ENCODE data around the gene TGFBR2.

TGFBR2 gene

GRCh38 chr3:30719536-30719935, 113.1 kb downstream of the TGFBR2 start:
- no peaks in the 10 kb centered on the region for H3K9me3 ChIP-seq (ENCODE audit: insufficient read depth, low read depth, low read length)

GRCh38 chr3:30720586-30721313, 114.3 kb downstream of the TGFBR2 start:
- H3F3A ChIP-seq (ENCODE audit: low read depth) = no peaks in the 10 kb centered on the region
- no peak overlapping the region for H3K4me3 ChIP-seq (ENCODE audit: low read length, poor library complexity, severe bottlenecking)
- no peaks in the 10 kb centered on the region for H3K4me1 ChIP-seq (ENCODE audit: insufficient read depth, low read length, poor library complexity, severe bottlenecking)
- no peak overlapping the region for H2AFZ ChIP-seq (ENCODE audit: low read length)
- no peaks in the 10 kb centered on the region for H3K27me3 ChIP-seq (ENCODE audit: insufficient read depth, low read length, poor library complexity, severe bottlenecking)
- no peaks in the 10 kb centered on the region for H3K36me3 ChIP-seq (ENCODE audit: insufficient read depth, low read length)
- H4K20me1 ChIP-seq (ENCODE audit: insufficient read depth, low read length, poor library complexity, severe bottlenecking) = no peaks in the 10 kb centered on the region
- no peaks in the 10 kb centered on the region for H3K79me2 ChIP-seq (ENCODE audit: insufficient read depth, low read length)
- TF ChIP-seq CTCF (conservative IDR thresholded peaks at IDR 0.05; ENCODE audit: low read length) (no peak), EZH2phosphoT487 (IDR thresholded peaks at IDR 0.05; ENCODE audit: borderline replicate concordance) (no peak)
- no peak overlapping the region for H3K9ac ChIP-seq (ENCODE audit: low read depth, low read length, poor library complexity, severe bottlenecking)
- H3K9me3 ChIP-seq (ENCODE audit: insufficient read depth, low read depth, low read length) = no peaks in the 10 kb centered on the region
- H3K9me2 ChIP-seq (replicated peaks; ENCODE audit: low read depth, low read length) = no peaks in the 10 kb centered on the region
- no peak overlapping the region for H3K4me2 ChIP-seq (ENCODE audit: low read depth, low read length, poor library complexity, severe bottlenecking)

More at GRCh38 chr3:30719536-30719935, 113.1 kb downstream of the TGFBR2 start:
- H3K4me1 ChIP-seq (ENCODE audit: insufficient read depth, low read length, poor library complexity, severe bottlenecking) = no peaks in the 10 kb centered on the region
- H3K36me3 ChIP-seq (ENCODE audit: insufficient read depth, low read length) = no peaks in the 10 kb centered on the region
- no peak overlapping the region for H2AFZ ChIP-seq (ENCODE audit: low read length)
- H3K9ac ChIP-seq (ENCODE audit: low read depth, low read length, poor library complexity, severe bottlenecking) = no peak overlapping the region
- no peak overlapping the region for H3K4me2 ChIP-seq (ENCODE audit: low read depth, low read length, poor library complexity, severe bottlenecking)
- no peak overlapping the region for H3K4me3 ChIP-seq (ENCODE audit: low read length, poor library complexity, severe bottlenecking)
- TF ChIP-seq CTCF (conservative IDR thresholded peaks at IDR 0.05; ENCODE audit: low read length) (no peak), EZH2phosphoT487 (IDR thresholded peaks at IDR 0.05; ENCODE audit: borderline replicate concordance) (no peak)
- H4K20me1 ChIP-seq (ENCODE audit: insufficient read depth, low read length, poor library complexity, severe bottlenecking) = no peaks in the 10 kb centered on the region
- H3K79me2 ChIP-seq (ENCODE audit: insufficient read depth, low read length) = no peaks in the 10 kb centered on the region
- no peaks in the 10 kb centered on the region for H3F3A ChIP-seq (ENCODE audit: low read depth)
- H3K27me3 ChIP-seq (ENCODE audit: insufficient read depth, low read length, poor library complexity, severe bottlenecking) = no peaks in the 10 kb centered on the region
- no peaks in the 10 kb centered on the region for H3K9me2 ChIP-seq (replicated peaks; ENCODE audit: low read depth, low read length)

GRCh38 chr3:30721314-30721634, 114.9 kb downstream of the TGFBR2 start:
- Histone ChIP-seq H3K4me2 (ENCODE audit: low read depth, low read length, poor library complexity, severe bottlenecking) (no peak overlapping the region), H2AFZ (ENCODE audit: low read length) (no peak overlapping the region), H3K9me3 (ENCODE audit: insufficient read depth, low read depth, low read length) (no peaks in the 10 kb centered on the region), H4K20me1 (ENCODE audit: insufficient read depth, low read length, poor library complexity, severe bottlenecking) (no peaks in the 10 kb centered on the region), H3K27me3 (ENCODE audit: insufficient read depth, low read length, poor library complexity, severe bottlenecking) (no peaks in the 10 kb centered on the region), H3K79me2 (ENCODE audit: insufficient read depth, low read length) (no peaks in the 10 kb centered on the region), H3K36me3 (ENCODE audit: insufficient read depth, low read length) (no peaks in the 10 kb centered on the region), H3K9me2 (replicated peaks; ENCODE audit: low read depth, low read length) (no peaks in the 10 kb centered on the region), H3F3A (ENCODE audit: low read depth) (no peaks in the 10 kb centered on the region), H3K9ac (ENCODE audit: low read depth, low read length, poor library complexity, severe bottlenecking) (no peak overlapping the region), H3K4me1 (ENCODE audit: insufficient read depth, low read length, poor library complexity, severe bottlenecking) (no peaks in the 10 kb centered on the region), H3K4me3 (ENCODE audit: low read length, poor library complexity, severe bottlenecking) (no peak overlapping the region)
- TF ChIP-seq EZH2phosphoT487 (IDR thresholded peaks at IDR 0.05; ENCODE audit: borderline replicate concordance) (no peak), CTCF (conservative IDR thresholded peaks at IDR 0.05; ENCODE audit: low read length) (no peak)
